Measurements from ENCODE around the gene MACROD1. TPM values are rescaled to one million over a fixed set of nuclear protein-coding genes. Genes with fewer than 3 reads are reported as not detected.

The MACROD1 gene
- total and polyA plus RNA-seq, 2 of the 13 experiments (the other 11 are each of a cell fraction or from before 2014, with no cell fraction given), result 23.1 to 34.5 TPM

DNA sequence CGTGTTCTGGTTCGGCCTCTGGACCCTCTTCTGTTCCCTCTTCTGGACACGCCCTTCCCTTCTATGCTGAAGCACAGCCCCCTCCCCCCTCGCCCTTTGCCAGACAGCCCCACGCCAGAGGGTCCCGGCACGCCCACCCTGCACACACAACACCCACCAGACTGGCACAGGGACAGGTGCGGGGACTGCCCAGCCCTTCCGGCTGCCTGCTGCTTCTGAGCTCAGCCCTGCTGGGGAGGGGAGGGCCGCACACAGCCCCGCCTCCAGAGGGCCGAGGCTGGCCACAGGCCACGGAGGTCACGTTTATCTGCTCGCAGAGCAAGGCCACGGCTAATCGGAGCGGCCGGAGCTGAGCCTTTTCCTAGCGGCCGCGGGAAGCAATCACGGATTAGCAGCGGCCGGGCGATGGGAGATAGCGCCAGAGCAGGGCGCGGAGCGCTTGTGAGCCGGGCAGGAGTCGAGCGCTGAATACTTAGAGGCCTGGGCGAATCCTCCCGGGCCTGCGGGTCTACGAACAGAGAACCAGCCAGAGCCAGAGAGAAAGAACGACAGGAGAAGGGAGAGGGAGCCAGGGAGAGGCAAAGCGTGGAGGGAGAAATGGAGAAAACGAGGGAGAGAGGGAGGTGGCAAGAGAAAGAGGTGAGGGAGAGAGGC lies 158.2 kb downstream of the MACROD1 start (continued):
- TF ChIP-seq, protein P1, sequence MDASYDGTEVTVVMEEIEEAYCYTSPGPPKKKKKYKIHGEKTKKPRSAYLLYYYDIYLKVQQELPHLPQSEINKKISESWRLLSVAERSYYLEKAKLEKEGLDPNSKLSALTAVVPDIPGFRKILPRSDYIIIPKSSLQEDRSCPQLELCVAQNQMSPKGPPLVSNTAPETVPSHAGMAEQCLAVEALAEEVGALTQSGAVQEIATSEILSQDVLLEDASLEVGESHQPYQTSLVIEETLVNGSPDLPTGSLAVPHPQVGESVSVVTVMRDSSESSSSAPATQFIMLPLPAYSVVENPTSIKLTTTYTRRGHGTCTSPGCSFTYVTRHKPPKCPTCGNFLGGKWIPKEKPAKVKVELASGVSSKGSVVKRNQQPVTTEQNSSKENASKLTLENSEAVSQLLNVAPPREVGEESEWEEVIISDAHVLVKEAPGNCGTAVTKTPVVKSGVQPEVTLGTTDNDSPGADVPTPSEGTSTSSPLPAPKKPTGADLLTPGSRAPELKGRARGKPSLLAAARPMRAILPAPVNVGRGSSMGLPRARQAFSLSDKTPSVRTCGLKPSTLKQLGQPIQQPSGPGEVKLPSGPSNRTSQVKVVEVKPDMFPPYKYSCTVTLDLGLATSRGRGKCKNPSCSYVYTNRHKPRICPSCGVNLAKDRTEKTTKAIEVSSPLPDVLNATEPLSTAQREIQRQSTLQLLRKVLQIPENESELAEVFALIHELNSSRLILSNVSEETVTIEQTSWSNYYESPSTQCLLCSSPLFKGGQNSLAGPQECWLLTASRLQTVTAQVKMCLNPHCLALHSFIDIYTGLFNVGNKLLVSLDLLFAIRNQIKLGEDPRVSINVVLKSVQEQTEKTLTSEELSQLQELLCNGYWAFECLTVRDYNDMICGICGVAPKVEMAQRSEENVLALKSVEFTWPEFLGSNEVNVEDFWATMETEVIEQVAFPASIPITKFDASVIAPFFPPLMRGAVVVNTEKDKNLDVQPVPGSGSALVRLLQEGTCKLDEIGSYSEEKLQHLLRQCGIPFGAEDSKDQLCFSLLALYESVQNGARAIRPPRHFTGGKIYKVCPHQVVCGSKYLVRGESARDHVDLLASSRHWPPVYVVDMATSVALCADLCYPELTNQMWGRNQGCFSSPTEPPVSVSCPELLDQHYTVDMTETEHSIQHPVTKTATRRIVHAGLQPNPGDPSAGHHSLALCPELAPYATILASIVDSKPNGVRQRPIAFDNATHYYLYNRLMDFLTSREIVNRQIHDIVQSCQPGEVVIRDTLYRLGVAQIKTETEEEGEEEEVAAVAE (CRISPR knock-in tag; IDR thresholded peaks at IDR 0.05; ENCODE audit: borderline replicate concordance), result no peak
- 0 out of 2 replicates have a peak, but pooled peaks have one; percentile 68 for TF ChIP-seq ZNF256 (CRISPR knock-in tag; conservative IDR thresholded peaks at IDR 0.05)
- TF ChIP-seq ATF7 (IDR thresholded peaks at IDR 0.05), result no peak
- 0 out of 2 replicates have a peak, but pooled peaks have one; percentile 5 for TF ChIP-seq ATF7 (CRISPR knock-in tag; IDR thresholded peaks at IDR 0.05)
- TF ChIP-seq ZNF710 (CRISPR knock-in tag; IDR thresholded peaks at IDR 0.05; ENCODE audit: borderline replicate concordance), result peak; percentile 57; the same call in 1 of the 2 replicates
- TF ChIP-seq HNRNPK (IDR thresholded peaks at IDR 0.05; ENCODE audit: low read depth, low read length, poor library complexity, severe bottlenecking), result no peak
- no peak; the same call in 1 of the 2 replicates for TF ChIP-seq BRD4 (CRISPR knock-in tag; IDR thresholded peaks at IDR 0.05)
- 0 out of 2 replicates have a peak, but pooled peaks have one; percentile 44 for TF ChIP-seq POLR2AphosphoS5 (IDR thresholded peaks at IDR 0.05; ENCODE audit: low read depth, low read length)
- TF ChIP-seq, protein P2, sequence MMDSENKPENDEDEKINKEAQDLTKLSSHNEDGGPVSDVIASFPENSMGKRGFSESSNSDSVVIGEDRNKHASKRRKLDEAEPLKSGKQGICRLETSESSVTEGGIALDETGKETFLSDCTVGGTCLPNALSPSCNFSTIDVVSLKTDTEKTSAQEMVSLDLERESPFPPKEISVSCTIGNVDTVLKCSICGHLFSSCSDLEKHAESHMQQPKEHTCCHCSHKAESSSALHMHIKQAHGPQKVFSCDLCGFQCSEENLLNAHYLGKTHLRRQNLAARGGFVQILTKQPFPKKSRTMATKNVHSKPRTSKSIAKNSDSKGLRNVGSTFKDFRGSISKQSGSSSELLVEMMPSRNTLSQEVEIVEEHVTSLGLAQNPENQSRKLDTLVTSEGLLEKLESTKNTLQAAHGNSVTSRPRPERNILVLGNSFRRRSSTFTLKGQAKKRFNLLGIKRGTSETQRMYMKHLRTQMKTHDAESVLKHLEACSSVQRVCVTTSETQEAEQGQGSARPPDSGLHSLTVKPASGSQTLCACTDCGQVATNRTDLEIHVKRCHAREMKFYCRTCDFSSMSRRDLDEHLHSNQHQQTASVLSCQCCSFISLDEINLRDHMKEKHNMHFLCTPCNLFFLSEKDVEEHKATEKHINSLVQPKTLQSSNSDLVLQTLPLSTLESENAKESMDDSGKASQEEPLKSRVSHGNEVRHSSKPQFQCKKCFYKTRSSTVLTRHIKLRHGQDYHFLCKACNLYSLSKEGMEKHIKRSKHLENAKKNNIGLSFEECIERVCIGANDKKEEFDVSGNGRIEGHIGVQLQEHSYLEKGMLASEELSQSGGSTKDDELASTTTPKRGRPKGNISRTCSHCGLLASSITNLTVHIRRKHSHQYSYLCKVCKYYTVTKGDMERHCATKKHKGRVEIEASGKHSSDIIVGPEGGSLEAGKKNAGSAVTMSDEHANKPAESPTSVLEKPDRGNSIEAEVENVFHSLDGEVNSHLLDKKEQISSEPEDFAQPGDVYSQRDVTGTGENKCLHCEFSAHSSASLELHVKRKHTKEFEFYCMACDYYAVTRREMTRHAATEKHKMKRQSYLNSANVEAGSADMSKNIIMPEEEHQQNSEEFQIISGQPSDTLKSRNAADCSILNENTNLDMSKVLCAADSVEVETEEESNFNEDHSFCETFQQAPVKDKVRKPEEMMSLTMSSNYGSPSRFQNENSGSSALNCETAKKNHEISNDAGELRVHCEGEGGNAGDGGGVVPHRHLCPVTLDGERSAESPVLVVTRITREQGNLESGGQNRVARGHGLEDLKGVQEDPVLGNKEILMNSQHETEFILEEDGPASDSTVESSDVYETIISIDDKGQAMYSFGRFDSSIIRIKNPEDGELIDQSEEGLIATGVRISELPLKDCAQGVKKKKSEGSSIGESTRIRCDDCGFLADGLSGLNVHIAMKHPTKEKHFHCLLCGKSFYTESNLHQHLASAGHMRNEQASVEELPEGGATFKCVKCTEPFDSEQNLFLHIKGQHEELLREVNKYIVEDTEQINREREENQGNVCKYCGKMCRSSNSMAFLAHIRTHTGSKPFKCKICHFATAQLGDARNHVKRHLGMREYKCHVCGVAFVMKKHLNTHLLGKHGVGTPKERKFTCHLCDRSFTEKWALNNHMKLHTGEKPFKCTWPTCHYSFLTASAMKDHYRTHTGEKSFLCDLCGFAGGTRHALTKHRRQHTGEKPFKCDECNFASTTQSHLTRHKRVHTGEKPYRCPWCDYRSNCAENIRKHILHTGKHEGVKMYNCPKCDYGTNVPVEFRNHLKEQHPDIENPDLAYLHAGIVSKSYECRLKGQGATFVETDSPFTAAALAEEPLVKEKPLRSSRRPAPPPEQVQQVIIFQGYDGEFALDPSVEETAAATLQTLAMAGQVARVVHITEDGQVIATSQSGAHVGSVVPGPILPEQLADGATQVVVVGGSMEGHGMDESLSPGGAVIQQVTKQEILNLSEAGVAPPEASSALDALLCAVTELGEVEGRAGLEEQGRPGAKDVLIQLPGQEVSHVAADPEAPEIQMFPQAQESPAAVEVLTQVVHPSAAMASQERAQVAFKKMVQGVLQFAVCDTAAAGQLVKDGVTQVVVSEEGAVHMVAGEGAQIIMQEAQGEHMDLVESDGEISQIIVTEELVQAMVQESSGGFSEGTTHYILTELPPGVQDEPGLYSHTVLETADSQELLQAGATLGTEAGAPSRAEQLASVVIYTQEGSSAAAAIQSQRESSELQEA (CRISPR knock-in tag; IDR thresholded peaks at IDR 0.05; ENCODE audit: not compliant biosample characterization), result no peak
- TF ChIP-seq KLF9 (CRISPR knock-in tag; IDR thresholded peaks at IDR 0.05; ENCODE audit: low read depth), result no peak
- peak; percentile 55; the same call in 1 of the 2 replicates for TF ChIP-seq PPARG (CRISPR knock-in tag; conservative IDR thresholded peaks at IDR 0.05)
- TF ChIP-seq ZNF350 (CRISPR knock-in tag; IDR thresholded peaks at IDR 0.05; ENCODE audit: borderline replicate concordance, low read depth), result peak; percentile 80; the same call in 1 of the 2 replicates
- no peak for TF ChIP-seq U2AF1 (optimal IDR thresholded peaks at IDR 0.05; ENCODE audit: low read depth, low read length)
- no peak for TF ChIP-seq SRSF9 (IDR thresholded peaks at IDR 0.05; ENCODE audit: borderline replicate concordance, insufficient read depth, low read depth, low read length, poor library complexity, severe bottlenecking)

Measured in HepG2 (cell line).